Activated CD8-positive, alpha-beta T cell treated with anti-CD3 and anti-CD28 coated beads, Interleukin-2, amount 10 ng/mL, durations not matched to agents 7 days and 5 days (primary cell): Measurements from ENCODE around the gene IST1. TPM values are rescaled to one million over a fixed set of nuclear protein-coding genes. Genes with fewer than 3 reads are reported as not detected.

ENCODE experiments used
- ATAC-seq: fragments of 150-1000 bp; cut with Tn5 transposase; one replicate; pipeline ENCODE4 v1.10.0; 2021; ENCODE audit warnings: moderate library complexity
- CTCF ChIA-PET: fragments of 350-600 bp; sonication (Branson Sonifier 250); formaldehyde crosslinking; loops from one replicate; lab custom pipeline; 2021; ENCODE audit warnings: antibody characterized with exemption; lab: Charles Lee
- POLR2A ChIA-PET: fragments of 350-600 bp; sonication (Branson Sonifier 250); formaldehyde crosslinking; loops from one replicate; lab custom pipeline; 2021; ENCODE audit warnings: antibody characterized with exemption; lab: Charles Lee
- DNase-seq: peaks from one replicate; pipeline ENCODE4 v3.0.0-alpha.2; 2020
- H3K27ac Mint-ChIP-seq: one replicate; pipeline ENCODE4 v1.8.0; 2021; ENCODE audit warnings: mild to moderate bottlenecking, mixed read lengths
- H3K27me3 Mint-ChIP-seq: one replicate; pipeline ENCODE4 v1.8.0; 2021; ENCODE audit warnings: low read depth, mixed read lengths
- H3K36me3 Mint-ChIP-seq: one replicate; pipeline ENCODE4 v1.8.0; 2021; ENCODE audit warnings: low read depth, mixed read lengths
- H3K4me1 Mint-ChIP-seq: one replicate; pipeline ENCODE4 v1.8.0; 2021; ENCODE audit warnings: low read depth, mixed read lengths
- H3K4me3 Mint-ChIP-seq: one replicate; pipeline ENCODE4 v1.8.0; 2021; ENCODE audit warnings: mild to moderate bottlenecking, mixed read lengths
- H3K9me3 Mint-ChIP-seq: one replicate; pipeline ENCODE4 v1.8.0; 2022; ENCODE audit warnings: mixed read lengths; ENCODE audit not compliant: insufficient read depth
- total RNA-seq, 2 experiments: library from RNA; stranded (reverse); gene quantifications; one replicate each; pipeline ENCODE4 v1.2.3, GENCODE V29; 2021

Gene IST1
- total RNA-seq, 2 experiments from 2014 or later = 155 to 174 TPM

DNA sequence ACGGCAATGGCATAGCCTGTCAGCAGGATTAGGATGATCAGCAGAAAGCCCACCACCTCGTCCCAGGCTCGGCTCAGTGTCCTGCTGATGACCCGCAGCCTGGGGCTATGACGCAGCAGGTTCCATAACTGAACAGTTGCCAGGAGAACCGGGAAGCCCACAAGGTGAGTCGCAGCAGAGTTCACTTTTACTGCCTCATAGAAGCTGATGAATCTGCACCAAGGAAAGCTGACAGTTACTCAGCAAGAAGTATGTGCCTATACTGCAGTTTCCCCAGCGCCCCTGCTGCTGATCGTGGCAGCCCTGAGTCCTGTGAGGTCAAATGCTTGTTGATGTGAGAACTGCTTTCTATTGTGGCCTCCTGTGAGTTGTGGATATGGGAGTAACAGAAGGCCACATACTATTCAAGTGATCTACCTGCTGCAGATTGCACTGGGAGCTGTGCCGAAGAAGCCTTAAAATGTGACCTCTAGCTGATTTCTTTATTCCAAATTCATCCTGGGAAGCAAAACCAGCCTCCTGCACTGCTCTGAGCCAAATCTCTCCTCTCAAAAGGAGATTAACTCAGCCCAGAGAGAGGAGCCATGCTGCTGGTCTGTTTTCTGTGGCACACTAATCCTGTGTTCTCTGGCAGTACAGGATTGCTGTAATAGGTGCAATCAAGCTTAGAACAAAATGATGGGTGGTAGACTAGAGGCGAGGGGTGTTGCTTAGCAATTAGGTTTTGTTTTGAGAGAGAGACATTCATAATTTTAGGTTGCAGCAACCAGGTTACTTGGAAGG is 38.8 kb downstream of the IST1 start:
- POLR2A ChIA-PET = interaction anchor here (0.6 kb wide), 1 partner anchor 102 kb away, joined by 3 read pairs; no protein-coding TSS in a partner anchor
- CTCF ChIA-PET = interaction anchor here (1.6 kb wide), 1 partner anchor 27 kb away, joined by 4 read pairs; no protein-coding TSS in a partner anchor
- H3K4me1 Mint-ChIP-seq = no peaks in the 10 kb centered on the region

GRCh38 chr16:71937868-71938510 is 42.7 kb downstream of the IST1 start:
- Mint-ChIP-seq H3K27ac (no peak overlapping the region), H3K27me3 (peaks cover 5% of the 10 kb centered on the region), H3K36me3 (peaks cover 22% of the 10 kb centered on the region), H3K4me3 (no peak overlapping the region), H3K9me3 (no peaks in the 10 kb centered on the region), H3K4me1 (no peaks in the 10 kb centered on the region)
- no peak for DNase-seq
- ATAC-seq = no peak
- ChIA-PET CTCF (interaction anchor here (1.1 kb wide), 1 partner anchor 373 kb away, joined by 3 read pairs; no protein-coding TSS in a partner anchor), POLR2A (interaction anchor here (1.8 kb wide), 1 partner anchor 9 kb away, joined by 4 read pairs; no protein-coding TSS in a partner anchor)

More for the DNA sequence above, 38.8 kb downstream of the IST1 start:
- ATAC-seq = no peak
- peaks cover 36% of the 10 kb centered on the region for H3K36me3 Mint-ChIP-seq
- no peak overlapping the region for H3K27ac Mint-ChIP-seq
- H3K27me3 Mint-ChIP-seq = no peaks in the 10 kb centered on the region
- no peaks in the 10 kb centered on the region for H3K9me3 Mint-ChIP-seq
- H3K4me3 Mint-ChIP-seq = no peak overlapping the region
- DNase-seq = no peak

GRCh38 chr16:71943887-71944286 is 48.6 kb downstream of the IST1 start:
- Mint-ChIP-seq H3K36me3 (no peaks in the 10 kb centered on the region), H3K4me3 (no peak overlapping the region), H3K27me3 (peaks cover 10% of the 10 kb centered on the region), H3K9me3 (no peaks in the 10 kb centered on the region), H3K27ac (no peak overlapping the region), H3K4me1 (no peaks in the 10 kb centered on the region)
- ChIA-PET POLR2A (no interaction called here), CTCF (interaction anchor here (1.0 kb wide), 1 partner anchor 18 kb away, joined by 3 read pairs; no protein-coding TSS in a partner anchor)
- ATAC-seq = no peak
- DNase-seq = no peak

DNA sequence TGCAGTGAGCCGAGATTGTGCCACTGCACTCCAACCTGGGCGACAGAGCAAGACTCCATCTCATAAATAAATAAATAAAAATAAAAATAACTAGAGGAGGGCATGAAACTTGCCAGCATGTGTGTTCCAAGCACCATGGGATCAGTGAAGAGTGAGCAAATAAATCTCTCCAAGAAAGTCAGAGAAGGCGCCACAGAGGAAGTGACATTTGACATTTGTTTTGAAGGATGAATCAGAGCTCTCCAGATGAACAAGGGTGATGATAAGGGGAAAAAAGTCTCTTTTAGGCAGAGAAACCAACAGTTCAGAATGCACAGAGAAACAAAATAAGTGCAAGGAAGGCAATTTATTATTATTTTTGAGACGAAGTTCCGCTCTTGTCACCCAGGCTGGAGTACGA is 50.3 kb downstream of the IST1 start:
- ATAC-seq = no peak

DNA sequence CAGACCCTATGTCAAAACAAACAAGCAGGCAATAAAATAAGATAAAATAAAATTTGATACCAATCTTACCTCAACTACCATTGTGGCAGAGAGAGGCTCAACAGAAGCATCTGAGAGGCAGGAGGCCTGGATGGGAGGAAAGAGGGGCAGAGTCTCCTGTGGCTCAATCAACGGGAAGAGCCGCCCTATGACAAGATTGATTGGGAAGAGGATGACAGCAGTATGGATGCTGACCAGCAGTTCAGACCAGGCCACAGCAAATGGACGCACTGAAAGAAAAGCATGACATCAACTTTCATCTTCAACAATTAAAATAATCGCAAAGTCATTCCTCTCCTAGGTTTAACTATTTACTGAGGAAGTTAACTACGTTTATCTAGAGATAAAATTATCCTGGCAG is 57.5 kb downstream of the IST1 start:
- Mint-ChIP-seq H3K4me3 (no peak overlapping the region), H3K9me3 (no peaks in the 10 kb centered on the region), H3K27me3 (peaks cover 2% of the 10 kb centered on the region), H3K27ac (no peak overlapping the region), H3K36me3 (no peaks in the 10 kb centered on the region), H3K4me1 (peaks cover 29% of the 10 kb centered on the region)
- ChIA-PET POLR2A (no interaction called here), CTCF (no interaction called here)
- no peak for ATAC-seq
- DNase-seq = no peak

More for the DNA sequence above, 50.3 kb downstream of the IST1 start:
- Mint-ChIP-seq H3K27me3 (peaks cover 5% of the 10 kb centered on the region), H3K27ac (no peak overlapping the region), H3K4me1 (no peaks in the 10 kb centered on the region), H3K4me3 (no peak overlapping the region), H3K9me3 (no peaks in the 10 kb centered on the region), H3K36me3 (no peaks in the 10 kb centered on the region)
- no peak for DNase-seq
- POLR2A ChIA-PET = no interaction called here
- CTCF ChIA-PET = interaction anchor here (1.2 kb wide), 1 partner anchor 16 kb away, joined by 7 read pairs; no protein-coding TSS in a partner anchor

- Mint-ChIP-seq H3K4me3 (no peak overlapping the region), H3K4me1 (peaks cover 29% of the 10 kb centered on the region), H3K27ac (no peak overlapping the region), H3K9me3 (no peaks in the 10 kb centered on the region), H3K36me3 (no peaks in the 10 kb centered on the region), H3K27me3 (peaks cover 2% of the 10 kb centered on the region)
- DNase-seq (no peak), ATAC-seq (no peak)
- ChIA-PET POLR2A (no interaction called here), CTCF (interaction anchor here (1.5 kb wide), 1 partner anchor 72 kb away, joined by 7 read pairs; no protein-coding TSS in a partner anchor)
These were observed 58.8 kb downstream of the IST1 start for GRCh38 chr16:71954180-71954579.

GRCh38 chr16:71954699-71955195 is 59.4 kb downstream of the IST1 start:
- ATAC-seq = no peak
- H3K9me3 Mint-ChIP-seq = no peaks in the 10 kb centered on the region
- POLR2A ChIA-PET = no interaction called here

DNA sequence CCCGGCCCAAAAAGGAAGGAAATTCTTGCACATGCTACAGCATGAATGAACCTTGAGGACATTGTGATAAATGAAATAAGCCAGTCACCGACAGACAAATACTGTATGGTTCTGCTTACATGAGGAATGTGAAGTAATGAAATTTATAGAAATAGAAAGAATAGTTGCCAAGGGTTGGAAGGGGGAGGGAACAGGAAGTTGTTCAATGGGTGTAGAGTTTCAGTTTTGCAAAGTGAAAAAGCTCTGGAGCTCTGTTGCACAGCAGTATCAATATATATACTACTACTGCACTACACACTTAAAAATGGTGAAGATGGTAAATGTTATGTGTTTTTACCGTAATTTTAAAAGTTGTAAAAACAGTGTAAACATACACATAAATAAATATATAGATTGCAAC is 61.2 kb downstream of the IST1 start:
- Mint-ChIP-seq H3K27ac (peak overlapping the region; percentile 0), H3K4me1 (peaks cover 31% of the 10 kb centered on the region), H3K36me3 (no peaks in the 10 kb centered on the region), H3K4me3 (no peak overlapping the region), H3K27me3 (no peaks in the 10 kb centered on the region), H3K9me3 (no peaks in the 10 kb centered on the region)
- DNase-seq (no peak), ATAC-seq (peak; percentile 43)
- ChIA-PET CTCF (interaction anchor here (0.8 to 1.5 kb wide), 2 partner anchors 74 to 345 kb away, joined by 3 to 4 read pairs; no protein-coding TSS in a partner anchor), POLR2A (interaction anchor here (0.5 to 1.0 kb wide), 3 partner anchors 45 to 61 kb away, joined by 3 read pairs; partner anchors contain the start of gene IST1)

More at GRCh38 chr16:71954699-71955195, 59.4 kb downstream of the IST1 start:
- CTCF ChIA-PET = interaction anchor here (1.0 to 1.5 kb wide), 3 partner anchors 8 to 389 kb away, joined by 3 to 7 read pairs (median 4); no protein-coding TSS in a partner anchor
- peaks cover 2% of the 10 kb centered on the region for H3K27me3 Mint-ChIP-seq
- peak overlapping the region; percentile 37 for H3K27ac Mint-ChIP-seq
- no peaks in the 10 kb centered on the region for H3K36me3 Mint-ChIP-seq
- no peak overlapping the region for H3K4me3 Mint-ChIP-seq
- no peak for DNase-seq
- peaks cover 29% of the 10 kb centered on the region for H3K4me1 Mint-ChIP-seq

- Mint-ChIP-seq H3K9me3 (no peaks in the 10 kb centered on the region), H3K4me3 (no peak overlapping the region), H3K27ac (no peak overlapping the region), H3K4me1 (peaks cover 13% of the 10 kb centered on the region), H3K27me3 (no peaks in the 10 kb centered on the region), H3K36me3 (no peaks in the 10 kb centered on the region)
- ChIA-PET CTCF (interaction anchor here (0.6 to 3.2 kb wide), 60 partner anchors 10 to 522 kb away, joined by 3 to 31 read pairs (median 4); partner anchors contain the start of genes AP1G1, DHX38, PKD1L3 and TXNL4B), POLR2A (interaction anchor here (1.4 kb wide), 3 partner anchors 67 to 78 kb away, joined by 4 to 5 read pairs (median 4); partner anchors contain the start of gene ZNF821)
- ATAC-seq (peak; percentile 95), DNase-seq (peak; percentile 89)
These were observed 66.0 kb downstream of the IST1 start for GRCh38 chr16:71961066-71962039.

DNA sequence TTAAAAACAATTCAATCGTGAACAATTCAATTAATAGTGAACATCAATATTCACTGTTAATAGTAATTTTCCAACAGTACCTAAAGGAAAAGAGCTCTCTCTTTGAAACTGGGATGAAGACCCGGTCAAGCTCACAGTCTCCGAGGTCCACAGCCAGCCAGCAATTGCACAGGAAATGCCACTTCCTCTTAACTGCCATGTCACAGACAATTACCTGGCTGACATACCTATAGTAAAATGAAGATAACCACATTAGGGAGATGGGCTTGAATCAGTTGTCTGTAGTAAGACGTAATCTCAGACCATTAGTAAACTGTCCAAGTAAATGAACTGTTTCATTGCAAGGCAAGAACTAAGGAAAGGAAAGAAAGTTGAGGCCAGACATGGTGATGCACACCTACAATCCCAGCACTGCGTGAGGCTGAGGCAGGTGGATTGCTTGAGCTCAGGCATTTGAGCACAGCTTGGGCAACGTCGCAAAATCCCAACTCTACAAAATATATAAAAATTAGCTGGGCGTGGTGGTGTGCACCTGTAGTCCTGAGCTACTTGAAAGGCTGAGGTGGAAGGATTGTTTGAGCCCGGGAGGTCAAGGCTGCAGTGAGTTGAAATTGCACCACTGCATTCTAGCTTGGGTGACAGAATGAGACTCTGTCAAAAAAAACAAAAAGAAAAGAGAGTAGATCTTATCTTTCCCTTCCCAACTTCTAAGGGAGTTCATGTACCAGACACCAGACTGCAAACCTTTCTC is 68.0 kb downstream of the IST1 start:
- DNase-seq (no peak), ATAC-seq (no peak)
- Mint-ChIP-seq H3K4me3 (no peak overlapping the region), H3K27ac (no peak overlapping the region), H3K9me3 (no peaks in the 10 kb centered on the region), H3K4me1 (peaks cover 5% of the 10 kb centered on the region), H3K27me3 (peaks cover 3% of the 10 kb centered on the region), H3K36me3 (no peaks in the 10 kb centered on the region)
- POLR2A ChIA-PET = interaction anchor here (0.8 kb wide), 1 partner anchor 117 kb away, joined by 5 read pairs; the partner anchor contains the start of gene ATXN1L
- CTCF ChIA-PET = interaction anchor here (0.8 to 3.2 kb wide), 3 partner anchors 8 to 12 kb away, joined by 3 to 28 read pairs (median 15); no protein-coding TSS in a partner anchor
